SIG-M5 treated with dmso at 0.1 percent for 504 hours (cell line): ENCODE measurements around the gene IRF6.
A peak's percentile ranks its signal among the peaks of the same experiment; 100 is the strongest.

ENCODE experiments used
- DNase-seq: peaks from one replicate; lab custom pipeline; 2025; ENCODE audit not compliant: unreplicated experiment; lab: John Stamatoyannopoulos, UW

The IRF6 gene

DNA sequence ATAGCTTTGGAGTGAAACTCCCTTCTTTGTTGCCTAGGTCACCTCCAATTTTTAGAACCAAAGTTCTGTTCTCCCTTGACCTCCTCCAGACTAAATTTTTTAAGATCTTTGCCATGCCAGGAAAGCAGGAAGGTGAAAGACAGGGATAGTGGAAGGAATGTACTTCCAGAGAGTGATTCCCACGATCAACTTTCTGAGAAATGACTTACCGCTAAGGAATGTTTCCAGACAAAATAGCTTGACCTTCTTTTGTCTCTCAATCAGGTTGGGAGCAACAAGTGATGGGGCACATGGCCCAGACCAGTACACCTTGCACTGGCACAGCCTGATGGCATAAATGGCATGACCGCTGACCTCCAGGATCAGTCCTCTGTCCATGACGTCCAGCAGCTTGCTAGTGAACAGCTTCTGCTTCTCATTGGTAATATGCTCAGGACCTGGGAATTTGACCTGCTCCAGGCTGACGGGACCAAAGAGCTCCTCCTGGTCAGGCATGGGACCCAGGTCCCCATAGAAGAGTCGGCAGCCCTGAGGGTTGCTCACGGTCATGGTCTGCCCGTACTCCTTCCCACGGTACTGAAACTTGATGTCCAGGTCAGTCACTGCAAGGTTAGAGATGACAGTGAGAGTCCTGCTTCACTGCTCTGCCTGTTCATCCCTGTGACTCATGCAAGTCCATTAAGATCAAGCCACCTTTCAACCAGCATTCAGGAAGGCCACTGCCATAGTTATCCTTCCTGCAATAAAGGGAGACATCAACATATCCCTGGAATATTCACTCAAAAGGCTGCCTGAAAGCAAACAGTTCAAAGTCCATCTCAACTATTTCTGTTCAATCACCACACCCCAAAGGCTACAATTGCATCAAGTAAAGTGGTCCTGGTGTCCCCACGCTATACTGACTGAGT lies 15.4 kb downstream of the IRF6 start:
- DNase-seq = no peak

DNA sequence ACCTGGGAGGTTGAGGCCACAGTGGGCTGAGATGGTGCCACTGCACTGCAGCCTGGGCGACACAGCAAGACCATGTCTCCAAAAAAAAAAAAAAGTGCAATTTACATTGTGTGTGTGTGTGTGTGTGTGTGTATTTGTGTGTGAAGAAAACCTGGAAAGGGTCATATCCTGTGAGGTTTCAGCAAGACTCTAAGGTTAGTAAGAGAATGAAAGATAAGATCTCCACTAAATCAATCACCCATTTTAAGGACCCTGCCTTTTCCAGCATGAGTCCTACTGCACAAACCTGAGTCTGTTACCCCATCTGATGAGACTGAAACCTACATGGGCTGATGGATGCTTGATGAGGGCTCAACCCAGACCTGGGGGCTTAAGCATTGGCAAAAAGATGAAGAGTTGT lies 16.7 kb downstream of the IRF6 start:
- no peak for DNase-seq

DNA sequence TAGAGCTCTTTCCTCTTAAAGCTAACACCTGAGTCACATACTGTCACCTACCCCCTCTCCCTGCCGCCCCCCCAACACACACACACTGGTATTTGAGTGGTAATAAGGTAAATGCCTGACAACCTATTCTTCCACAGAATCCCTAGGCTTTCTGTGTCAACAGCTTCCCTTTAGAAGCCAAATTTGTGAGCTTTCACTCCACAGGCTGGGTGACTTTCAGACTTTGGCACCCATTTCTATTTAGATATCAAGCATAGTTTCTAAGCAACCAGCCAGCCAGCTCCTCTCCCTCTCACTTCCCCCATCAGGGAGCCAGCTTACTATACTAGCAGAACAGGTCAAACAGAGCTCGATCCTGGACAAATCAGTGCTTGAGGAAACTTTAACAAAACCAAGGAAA lies 18.4 kb downstream of the IRF6 start:
- DNase-seq = peak; percentile 18

DNA sequence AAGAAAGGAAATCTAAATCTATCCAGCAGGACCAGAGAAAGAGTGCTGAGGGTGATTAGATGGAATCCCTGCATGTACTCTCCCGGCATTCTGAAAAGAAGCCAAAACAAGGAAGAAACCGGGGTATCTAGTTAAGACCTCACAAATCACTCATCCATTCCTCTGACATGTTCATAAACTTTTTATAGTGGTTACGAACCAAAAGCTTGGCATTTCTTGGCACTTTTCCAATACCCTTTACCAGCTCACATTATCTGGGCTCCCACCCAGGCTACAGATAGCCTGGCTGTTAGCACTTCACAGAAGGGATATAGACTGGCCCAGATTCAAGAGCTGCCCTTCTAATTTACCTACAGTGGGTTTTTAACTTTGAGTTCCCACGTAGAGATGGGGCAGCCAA lies 19.8 kb downstream of the IRF6 start:
- no peak for DNase-seq

DNA sequence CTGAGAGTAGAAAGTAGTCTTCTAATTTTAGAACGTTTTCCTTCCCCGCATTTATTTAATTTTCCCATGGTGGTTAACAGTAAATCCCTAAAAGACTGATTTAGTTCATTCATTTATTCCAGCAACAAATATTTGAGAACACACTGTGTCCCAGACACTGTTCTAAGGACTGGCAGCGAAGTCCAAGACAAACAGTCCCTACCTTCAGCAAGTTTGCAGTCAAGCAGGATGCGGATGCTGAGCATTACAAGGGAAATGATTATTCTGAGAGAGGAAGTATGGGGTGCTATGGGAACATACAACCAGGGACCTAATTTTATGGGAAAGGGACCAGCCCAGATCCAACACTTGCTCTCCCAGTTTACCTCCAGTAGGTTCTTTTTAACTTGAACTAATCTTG lies 20.4 kb downstream of the IRF6 start:
- no peak for DNase-seq

DNA sequence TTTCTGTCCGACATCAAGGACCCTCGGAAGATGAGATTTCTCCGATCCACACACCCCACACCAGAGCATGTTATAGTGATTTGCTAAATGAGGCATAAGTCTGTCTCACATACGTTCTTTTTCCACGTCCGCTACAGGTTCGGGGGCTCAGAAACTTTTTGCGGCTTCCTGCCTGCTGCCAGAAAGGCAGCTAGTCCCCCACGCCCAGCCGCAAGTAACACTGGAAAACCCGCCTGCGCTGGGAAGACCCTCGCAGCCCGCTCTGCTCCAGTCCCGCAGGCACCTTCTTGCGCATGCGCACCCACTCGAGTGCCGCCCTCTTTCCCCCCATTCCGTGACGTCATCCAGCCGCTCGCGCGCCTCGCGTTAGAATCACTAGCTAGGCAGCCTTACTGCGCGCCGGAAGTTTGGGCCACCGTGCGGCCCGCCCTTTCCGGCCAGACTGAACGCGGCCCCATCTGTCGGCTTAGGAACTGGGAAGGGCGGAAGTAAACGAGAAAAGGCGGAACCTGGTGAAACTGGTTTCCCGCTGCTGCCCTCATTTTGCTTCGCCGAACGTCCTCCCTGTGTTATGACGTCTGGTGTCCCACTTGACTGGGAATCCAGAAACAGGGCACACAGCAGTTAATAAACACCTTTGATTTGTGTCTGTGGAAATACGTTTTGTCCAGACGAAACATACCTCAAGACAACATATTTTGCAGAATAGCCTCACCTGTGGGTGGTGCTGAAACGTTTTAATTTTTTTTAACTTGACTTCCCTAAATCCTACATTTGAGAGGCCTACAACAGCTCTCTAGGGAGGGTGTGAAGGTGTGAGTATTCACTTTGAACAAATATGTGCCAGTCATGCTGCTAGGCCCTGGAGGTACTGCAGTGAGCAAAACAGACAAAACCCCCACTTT lies 21.4 kb downstream of the IRF6 start, which contains the start of gene C1orf74:
C1orf74 (minus strand) TSS at position 295 of the 905 bp plus-strand sequence. CDS start 925 bp downstream, outside the sequence.
- DNase-seq = peak; percentile 99

DNA sequence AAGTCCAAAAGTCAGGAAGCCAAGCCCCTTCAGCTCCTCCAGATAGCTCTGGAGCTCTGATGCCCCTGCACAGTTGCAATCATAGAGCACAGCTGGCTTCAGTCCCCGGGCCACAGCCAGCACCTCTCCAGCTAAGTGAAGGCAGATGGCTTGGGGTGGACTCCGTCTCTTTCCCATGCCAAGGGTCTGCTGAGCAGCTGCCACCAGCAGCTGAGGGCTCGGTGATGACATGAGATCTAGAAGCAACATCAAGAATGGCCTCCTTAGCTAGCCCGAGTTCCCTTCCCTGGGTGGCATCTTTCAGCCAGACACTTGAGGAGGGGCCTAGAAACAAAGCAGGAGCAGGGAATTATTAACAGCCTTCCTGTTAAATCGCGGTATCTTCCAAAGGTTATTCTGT lies 22.6 kb downstream of the IRF6 start:
- no peak for DNase-seq

DNA sequence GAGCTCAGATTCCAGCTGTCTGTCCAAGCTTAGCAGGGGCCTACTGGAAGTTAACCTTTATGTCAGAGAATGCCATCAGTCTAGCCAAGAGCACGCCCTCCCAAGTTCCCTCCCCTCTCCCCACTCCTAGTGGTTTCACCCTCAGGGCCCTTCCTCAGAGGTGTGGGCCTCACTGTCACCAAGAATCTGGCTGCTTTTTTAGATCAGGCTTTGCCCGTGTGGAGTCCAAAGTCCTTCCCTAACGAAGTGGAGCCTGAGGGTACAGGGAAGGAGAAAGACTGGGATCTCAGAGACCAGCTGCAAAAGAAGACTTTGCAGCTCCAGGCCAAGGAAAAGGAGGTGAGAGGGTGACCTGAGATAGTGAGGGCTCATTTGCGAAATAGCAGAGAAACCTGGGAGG lies 25.7 kb downstream of the IRF6 start:
- DNase-seq = no peak

DNA sequence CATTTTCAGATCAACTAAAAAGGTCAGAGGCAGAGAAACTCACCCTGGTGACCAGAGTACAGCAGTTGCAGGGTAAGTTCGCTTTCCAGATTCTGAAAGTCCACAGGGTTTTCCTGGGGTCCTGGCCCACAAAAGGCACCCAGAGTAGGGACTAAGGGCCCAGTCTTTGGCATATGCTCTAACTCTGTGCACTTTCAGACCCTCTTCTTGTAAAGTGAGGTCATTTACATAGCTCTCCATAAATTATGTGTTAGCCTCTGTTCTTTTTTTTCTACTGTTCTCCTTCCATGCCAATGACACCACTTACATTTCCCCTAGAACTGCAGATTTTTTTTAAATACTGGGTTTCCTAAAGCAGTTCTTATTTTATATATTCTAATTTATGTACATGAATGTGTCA lies 27.8 kb downstream of the IRF6 start:
- DNase-seq = no peak

DNA sequence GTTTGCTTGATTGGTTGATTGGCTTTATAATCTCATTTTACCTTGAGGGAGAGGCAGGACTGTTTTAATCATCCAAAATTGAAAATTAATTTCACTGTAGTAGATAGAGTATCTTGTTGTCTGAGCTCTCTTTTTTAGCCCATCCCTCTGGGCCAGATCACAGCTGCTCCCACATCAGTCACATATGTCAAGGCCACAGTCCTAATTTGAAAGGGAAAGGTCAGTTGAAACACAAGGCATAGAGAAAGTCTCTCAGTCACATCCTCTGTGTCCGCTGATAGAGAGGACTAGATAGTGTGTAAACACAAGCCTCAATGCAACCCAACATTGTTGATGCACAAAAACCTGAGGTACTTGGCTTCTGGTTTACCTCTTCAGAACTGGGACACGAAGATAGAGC lies 28.4 kb downstream of the IRF6 start:
- no peak for DNase-seq

DNA sequence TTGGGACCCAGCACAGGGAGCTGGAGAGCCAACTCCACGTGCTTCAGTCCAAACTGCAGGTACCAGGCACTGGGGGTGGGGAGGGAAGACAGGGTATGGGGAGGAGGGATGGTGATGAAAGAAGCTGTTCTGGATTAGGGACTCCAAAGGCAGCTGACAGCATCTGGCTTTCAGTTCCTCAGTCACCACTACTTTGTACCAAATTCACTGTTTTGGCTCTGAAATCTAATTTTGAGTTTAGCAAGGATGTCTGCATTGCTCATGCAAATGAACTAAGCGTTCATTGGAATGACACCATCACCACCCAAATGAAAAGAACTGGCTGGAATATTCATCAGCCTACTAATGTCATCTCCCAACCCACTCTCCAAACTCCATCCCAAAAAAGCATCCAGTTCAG lies 30.3 kb downstream of the IRF6 start:
- no peak for DNase-seq

DNA sequence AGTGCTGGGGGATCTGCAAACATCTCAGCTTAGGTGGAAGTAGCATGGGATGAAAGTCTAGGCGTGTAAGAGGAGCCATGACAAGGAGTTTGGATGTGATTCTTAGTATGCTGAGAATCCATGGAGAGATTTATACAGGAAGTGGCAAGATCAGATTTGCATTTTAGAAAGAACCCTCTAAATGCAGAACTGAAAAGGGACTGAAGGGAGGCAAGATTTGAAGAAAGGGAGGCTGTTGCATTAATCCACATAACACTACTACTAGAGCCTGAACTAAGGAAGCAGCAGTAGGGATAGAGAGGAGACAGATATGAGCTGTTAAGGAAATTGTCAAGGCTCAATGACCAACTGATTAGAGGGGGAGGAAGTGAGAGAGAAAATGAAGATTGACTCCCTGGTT lies 31.4 kb downstream of the IRF6 start:
- DNase-seq = peak; percentile 11

DNA sequence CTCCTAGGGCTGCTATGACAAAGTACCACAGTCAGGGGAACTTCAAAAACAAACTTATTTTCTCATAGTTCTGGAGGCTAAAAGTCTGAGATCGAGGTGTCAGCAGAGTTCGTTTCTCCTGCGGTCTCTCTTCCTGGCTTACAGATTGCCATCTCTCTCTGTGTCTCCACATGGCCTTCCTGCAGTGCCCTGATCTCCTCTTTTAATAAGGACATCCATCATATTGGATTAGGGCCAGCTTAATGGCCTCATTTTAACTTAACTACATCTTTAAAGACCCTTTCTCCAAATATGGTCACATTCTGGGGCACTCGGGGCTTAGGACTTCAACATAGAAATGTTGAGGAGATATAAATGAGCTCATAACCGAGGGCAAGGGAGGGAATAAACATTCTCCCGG lies 33.8 kb downstream of the IRF6 start:
- DNase-seq = no peak

DNA sequence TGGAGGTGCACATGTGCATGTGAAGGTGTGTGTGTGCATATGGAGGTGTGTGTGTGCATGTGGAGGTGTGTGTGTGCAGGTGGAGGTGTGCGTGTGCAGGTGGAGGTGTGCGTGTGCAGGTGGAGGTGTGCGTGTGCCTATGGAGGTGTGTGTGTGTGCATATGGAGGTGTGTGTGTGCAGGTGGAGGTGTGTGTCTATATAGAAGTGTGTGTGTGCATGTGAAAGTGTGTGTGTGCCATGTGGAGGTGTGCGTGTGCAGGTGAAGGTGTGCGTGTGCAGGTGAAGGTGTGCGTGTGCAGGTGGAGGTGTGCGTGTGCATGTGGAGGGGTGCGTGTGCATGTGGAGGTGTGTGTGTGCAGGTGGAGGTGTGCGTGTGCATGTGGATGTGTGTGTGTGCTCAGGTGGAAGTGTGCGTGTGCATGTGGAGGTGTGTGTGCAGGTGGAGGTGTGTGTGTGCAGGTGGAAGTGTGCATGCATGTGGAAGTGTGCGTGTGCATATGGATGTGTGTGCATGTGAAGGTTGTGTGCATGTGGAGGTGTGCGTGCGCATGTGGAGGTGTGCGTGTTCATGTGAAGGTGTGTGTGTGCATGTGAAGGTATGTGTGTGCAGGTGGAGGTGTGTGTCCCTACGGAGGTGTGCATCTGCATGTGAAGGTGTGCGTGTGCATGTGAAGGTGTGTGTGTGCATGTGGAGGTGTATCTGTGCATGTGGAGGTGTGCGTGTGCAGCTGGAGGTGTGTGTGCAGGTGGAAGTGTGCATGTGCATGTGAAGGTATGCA lies 35.1 kb downstream of the IRF6 start:
- DNase-seq = no peak

DNA sequence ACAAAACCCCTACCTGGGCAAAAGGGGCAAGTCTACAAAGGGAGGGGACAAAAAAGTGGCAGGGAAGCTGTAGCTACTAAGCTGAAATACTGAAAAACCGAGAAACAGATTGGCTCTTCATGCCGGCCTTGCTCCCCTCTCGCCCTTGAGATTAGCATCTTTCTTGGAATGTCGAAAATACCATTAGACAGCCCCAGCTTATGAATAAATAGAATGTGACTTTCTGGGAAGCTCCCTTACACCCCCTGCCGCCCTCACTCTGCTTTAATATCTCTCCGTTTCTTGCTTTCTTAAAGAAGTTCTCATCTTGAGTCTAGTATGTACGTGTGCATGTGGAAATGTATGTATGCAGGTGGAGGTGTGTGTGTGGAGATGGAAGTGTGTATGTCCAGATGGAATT lies 36.0 kb downstream of the IRF6 start:
- DNase-seq = peak; percentile 70

DNA sequence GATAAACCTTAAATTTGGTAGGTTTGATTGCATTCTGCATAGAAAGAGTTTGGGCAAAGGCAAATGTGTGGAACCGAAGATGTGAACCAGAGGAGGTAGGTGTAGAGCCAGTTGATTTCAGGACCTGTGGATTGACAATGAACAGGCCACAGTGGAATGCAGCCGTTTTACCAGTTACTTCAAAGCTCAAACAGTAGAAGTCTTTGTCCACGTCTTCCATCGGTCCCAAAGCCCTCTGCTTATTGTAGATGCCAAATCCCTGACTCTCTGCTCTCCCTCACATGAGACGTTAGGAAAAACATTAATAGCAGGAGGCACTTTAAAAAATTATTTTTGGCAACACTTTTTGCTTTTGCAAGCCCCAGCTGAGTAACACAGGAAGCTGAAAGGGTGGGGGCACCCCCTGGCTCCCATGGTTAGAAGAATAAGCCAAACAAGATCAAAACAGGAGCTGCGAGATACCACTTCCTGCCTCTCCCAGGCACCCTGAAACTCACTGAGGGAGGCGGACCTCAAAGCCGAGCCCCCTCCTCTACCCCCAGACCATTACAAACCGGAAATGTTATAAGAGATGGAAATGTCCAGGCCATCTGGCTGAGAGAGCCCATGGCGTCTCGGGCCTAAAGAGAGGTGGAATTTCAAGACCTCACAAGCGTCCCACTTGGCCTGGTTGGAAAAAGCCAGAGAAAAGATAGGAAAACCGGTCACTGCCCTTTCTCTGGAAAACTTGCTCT lies 36.6 kb downstream of the IRF6 start:
- DNase-seq = peak; percentile 96

DNA sequence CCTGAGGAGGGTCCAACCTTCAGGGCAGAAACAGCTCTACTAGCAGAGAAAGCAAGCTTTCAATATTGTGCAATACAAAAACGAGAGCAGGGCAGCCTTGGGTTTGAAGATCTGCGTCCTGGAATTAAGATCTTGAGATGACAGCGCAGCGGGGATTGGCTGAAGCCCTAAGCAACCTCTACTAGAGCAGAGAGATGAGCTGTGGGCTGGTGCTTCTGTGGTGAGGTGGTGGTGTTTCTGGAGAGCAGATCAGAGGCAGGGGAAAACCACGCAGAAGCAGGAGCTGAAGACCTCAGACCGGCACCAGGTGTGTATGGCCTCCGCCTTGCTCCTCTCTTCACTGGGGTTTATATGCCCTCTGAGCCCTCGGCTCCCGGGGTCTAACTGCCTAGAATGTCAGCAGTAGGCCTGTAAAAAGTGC lies 37.6 kb downstream of the IRF6 start:
- peak; percentile 96 for DNase-seq

DNA sequence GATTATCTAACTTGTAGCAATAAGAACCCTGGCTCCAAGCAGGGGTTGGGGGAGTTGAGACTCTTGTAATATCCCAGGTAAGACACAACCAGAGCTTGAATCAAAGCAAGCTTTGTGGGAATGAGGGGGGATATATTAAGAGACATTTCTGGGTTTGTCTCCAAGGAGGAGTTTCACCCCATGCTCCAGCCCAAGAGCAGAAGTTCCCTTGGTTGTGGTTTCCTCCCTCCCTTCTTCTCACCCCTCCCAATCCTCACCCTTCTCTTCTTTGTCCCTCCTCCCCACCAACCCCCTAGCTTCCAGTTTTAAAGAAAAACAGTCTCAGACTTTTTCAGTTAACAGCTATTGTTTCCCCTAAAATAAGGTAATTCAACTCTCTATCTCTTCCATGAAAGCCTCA lies 38.2 kb downstream of the IRF6 start:
- DNase-seq = peak; percentile 88

DNA sequence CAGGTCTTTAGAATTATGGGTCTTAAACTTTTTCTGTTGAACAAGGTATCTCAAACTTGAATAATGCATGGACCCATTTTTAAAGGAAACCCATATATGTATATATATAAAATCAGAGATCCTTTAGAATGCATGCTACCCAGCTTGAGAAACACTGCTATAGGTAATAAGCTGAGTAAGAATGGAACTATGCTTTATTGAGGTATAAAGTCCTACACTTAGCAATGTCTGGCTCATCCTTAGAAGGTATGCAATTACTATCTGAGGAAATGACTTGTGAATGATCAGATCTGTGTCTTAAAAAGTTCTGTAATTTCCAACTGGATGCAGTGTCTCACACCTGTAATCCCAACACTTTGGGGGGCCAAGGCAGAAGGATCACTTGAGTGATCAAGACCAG lies 38.8 kb downstream of the IRF6 start:
- no peak for DNase-seq

DNA sequence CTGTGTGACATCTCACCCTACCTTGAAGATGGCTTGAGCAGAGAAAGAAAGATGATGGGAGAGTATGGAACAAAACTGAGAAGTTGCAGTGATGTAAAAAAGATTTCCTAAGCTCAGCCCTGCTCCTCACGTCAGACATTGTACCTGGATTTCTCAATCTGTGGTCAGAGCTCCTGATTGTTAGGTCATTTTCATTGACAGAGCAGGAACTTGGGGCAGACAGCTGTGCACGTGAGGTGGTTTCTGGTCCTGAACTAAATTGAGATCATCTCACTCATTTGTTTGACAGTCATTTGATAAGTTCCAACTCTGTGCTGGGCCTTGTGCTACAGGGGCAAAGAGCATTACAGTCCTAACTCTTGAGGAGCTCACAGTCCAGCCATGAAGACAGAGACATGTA lies 39.9 kb downstream of the IRF6 start:
- DNase-seq = peak; percentile 36
